DND-41 (cell line): ENCODE results near the gene GRK6.

Experiments
- ATAC-seq: fragments of 200-7000 bp; cut with Tn5 transposase; 3 replicates; pipeline ENCODE4 v1.9.1; 2021; ENCODE audit warnings: low read depth; ENCODE audit not compliant: insufficient read depth
- DNase-seq: peaks from one replicate; pipeline ENCODE4 v3.0.0-alpha.2; 2020
- H2AFZ ChIP-seq: 2 replicates; pipeline ENCODE4 v1.6.0; 2012; ENCODE audit warnings: low read depth, low read length
- H3K27ac ChIP-seq: 2 replicates; pipeline ENCODE4 v1.5.1; 2012; ENCODE audit warnings: low read length, inconsistent platforms
- H3K27me3 ChIP-seq: fragments of 200-600 bp; sonication (generic); 2 replicates; pipeline ENCODE4 v1.6.0; 2012; ENCODE audit warnings: low read length, mild to moderate bottlenecking, inconsistent platforms; ENCODE audit not compliant: insufficient read depth, poor library complexity
- H3K36me3 ChIP-seq: 2 replicates; pipeline ENCODE4 v1.5.1; 2012; ENCODE audit warnings: low read length, inconsistent platforms; ENCODE audit not compliant: insufficient read depth
- H3K4me1 ChIP-seq: 2 replicates; pipeline ENCODE4 v1.5.1; 2012; ENCODE audit warnings: mild to moderate bottlenecking, low read length; ENCODE audit not compliant: insufficient read depth
- H3K4me2 ChIP-seq: 2 replicates; pipeline ENCODE4 v1.6.0; 2012; ENCODE audit warnings: mild to moderate bottlenecking, moderate library complexity, low read length, inconsistent platforms; ENCODE audit not compliant: insufficient read depth
- H3K4me3 ChIP-seq, 2 experiments: fragments of 200-600 bp in 1 of 2; shearing (Covaris generic) in 1 of 2; 2 replicates each; pipeline ENCODE4 v1.5.1; 2012 to 2016; ENCODE audit warnings: inconsistent platforms in 2 of 2, low read length in 2 of 2, mild to moderate bottlenecking in 2 of 2, low read depth in 1 of 2, moderate library complexity in 1 of 2
- H3K79me2 ChIP-seq: 2 replicates; pipeline ENCODE4 v1.6.0; 2012; ENCODE audit warnings: low read length, inconsistent platforms; ENCODE audit not compliant: insufficient read depth
- H3K9ac ChIP-seq: 2 replicates; pipeline ENCODE4 v1.6.0; 2012; ENCODE audit warnings: low read depth, mild to moderate bottlenecking, inconsistent platforms, low read length, moderate library complexity
- H3K9me3 ChIP-seq: 2 replicates; pipeline ENCODE4 v1.5.1; 2012; ENCODE audit warnings: low read length, moderate library complexity, mild to moderate bottlenecking, inconsistent platforms; ENCODE audit not compliant: insufficient read depth, severe bottlenecking
- H4K20me1 ChIP-seq: 2 replicates; pipeline ENCODE4 v1.6.0; 2012; ENCODE audit warnings: low read length; ENCODE audit not compliant: insufficient read depth
- EZH2 ChIP-seq: IDR thresholded peaks from 3 replicates; pipeline ENCODE4 v1.6.1; 2012; ENCODE audit warnings: borderline replicate concordance, low read depth, mild to moderate bottlenecking, moderate library complexity, low read length, inconsistent platforms; ENCODE audit not compliant: severe bottlenecking
- TF ChIP-seq, protein P1 (sequence below): IDR thresholded peaks from 2 replicates; pipeline ENCODE4 v1.5.1; 2012; ENCODE audit warnings: borderline replicate concordance, low read length, moderate library complexity, mild to moderate bottlenecking; ENCODE audit not compliant: poor library complexity, severe bottlenecking; ENCODE audit errors: extremely low read depth

Gene GRK6

GRCh38 chr5:177465044-177465443, 38.6 kb downstream of the GRK6 start:
- ATAC-seq = no peak
- no peaks in the 10 kb centered on the region for H3K27me3 ChIP-seq
- H3K4me1 ChIP-seq = no peaks in the 10 kb centered on the region
- peaks cover 24% of the 10 kb centered on the region for H4K20me1 ChIP-seq
- peaks cover 9% of the 10 kb centered on the region; the same call in 1 of the 2 replicates for H3K79me2 ChIP-seq
- H3K9me3 ChIP-seq = no peaks in the 10 kb centered on the region
- H3K9ac ChIP-seq = no peak overlapping the region
- H3K4me3 ChIP-seq = no peak overlapping the region
- peaks cover 52% of the 10 kb centered on the region for H3K36me3 ChIP-seq
- no peak overlapping the region for H2AFZ ChIP-seq
- no peak overlapping the region for H3K4me2 ChIP-seq
- H3K27ac ChIP-seq = no peak overlapping the region
- no peak for DNase-seq
- TF ChIP-seq, protein P1, sequence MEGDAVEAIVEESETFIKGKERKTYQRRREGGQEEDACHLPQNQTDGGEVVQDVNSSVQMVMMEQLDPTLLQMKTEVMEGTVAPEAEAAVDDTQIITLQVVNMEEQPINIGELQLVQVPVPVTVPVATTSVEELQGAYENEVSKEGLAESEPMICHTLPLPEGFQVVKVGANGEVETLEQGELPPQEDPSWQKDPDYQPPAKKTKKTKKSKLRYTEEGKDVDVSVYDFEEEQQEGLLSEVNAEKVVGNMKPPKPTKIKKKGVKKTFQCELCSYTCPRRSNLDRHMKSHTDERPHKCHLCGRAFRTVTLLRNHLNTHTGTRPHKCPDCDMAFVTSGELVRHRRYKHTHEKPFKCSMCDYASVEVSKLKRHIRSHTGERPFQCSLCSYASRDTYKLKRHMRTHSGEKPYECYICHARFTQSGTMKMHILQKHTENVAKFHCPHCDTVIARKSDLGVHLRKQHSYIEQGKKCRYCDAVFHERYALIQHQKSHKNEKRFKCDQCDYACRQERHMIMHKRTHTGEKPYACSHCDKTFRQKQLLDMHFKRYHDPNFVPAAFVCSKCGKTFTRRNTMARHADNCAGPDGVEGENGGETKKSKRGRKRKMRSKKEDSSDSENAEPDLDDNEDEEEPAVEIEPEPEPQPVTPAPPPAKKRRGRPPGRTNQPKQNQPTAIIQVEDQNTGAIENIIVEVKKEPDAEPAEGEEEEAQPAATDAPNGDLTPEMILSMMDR = no peak
- TF ChIP-seq EZH2 = no peak

DNA sequence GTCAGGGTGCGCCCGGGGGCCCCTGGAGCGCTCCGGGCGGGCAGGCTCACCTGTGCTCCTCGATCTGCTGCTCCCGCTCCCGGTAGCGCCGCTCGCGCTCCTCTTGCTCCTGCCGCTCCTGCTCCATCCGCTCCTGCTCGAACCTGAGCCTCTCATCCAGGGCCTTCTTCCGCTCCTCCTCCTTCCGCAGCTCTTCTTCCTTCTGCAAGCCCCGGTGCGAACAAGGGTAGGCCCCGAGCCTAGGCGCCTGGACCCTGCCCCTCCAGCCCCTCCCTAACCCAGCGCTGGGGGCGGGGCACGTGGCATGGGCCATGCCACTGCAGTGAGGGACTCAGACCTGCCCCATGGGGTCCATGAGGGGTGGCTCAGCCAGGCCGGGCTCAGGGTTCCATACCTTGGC, 40.4 kb downstream of the GRK6 start:
- H3K27me3 ChIP-seq = no peaks in the 10 kb centered on the region
- ATAC-seq (no peak), DNase-seq (no peak)
- H3K4me3 ChIP-seq = no peak overlapping the region
- H3K4me2 ChIP-seq = no peak overlapping the region
- no peak overlapping the region for H3K27ac ChIP-seq
- peaks cover 60% of the 10 kb centered on the region for H3K36me3 ChIP-seq
- TF ChIP-seq, protein P1 = no peak
- TF ChIP-seq EZH2 = no peak
- H3K9me3 ChIP-seq = no peaks in the 10 kb centered on the region
- no peak overlapping the region for H3K9ac ChIP-seq
- H3K4me1 ChIP-seq = peaks cover 12% of the 10 kb centered on the region
- H4K20me1 ChIP-seq = peaks cover 38% of the 10 kb centered on the region
- H3K79me2 ChIP-seq = peaks cover 25% of the 10 kb centered on the region
- no peak overlapping the region for H2AFZ ChIP-seq

- H3K4me2 ChIP-seq = no peak overlapping the region
- H3K9ac ChIP-seq = no peak overlapping the region
- no peak for ATAC-seq
- peaks cover 44% of the 10 kb centered on the region for H4K20me1 ChIP-seq
- DNase-seq = no peak
- no peak overlapping the region for H2AFZ ChIP-seq
- peaks cover 17% of the 10 kb centered on the region for H3K4me1 ChIP-seq
- no peaks in the 10 kb centered on the region for H3K9me3 ChIP-seq
- peaks cover 30% of the 10 kb centered on the region for H3K79me2 ChIP-seq
- peaks cover 65% of the 10 kb centered on the region for H3K36me3 ChIP-seq
- no peaks in the 10 kb centered on the region for H3K27me3 ChIP-seq
- no peak overlapping the region for H3K27ac ChIP-seq
- no peak overlapping the region for H3K4me3 ChIP-seq
- TF ChIP-seq, protein P1 = no peak
- no peak for TF ChIP-seq EZH2
These were observed 41.0 kb downstream of the GRK6 start for GRCh38 chr5:177467436-177467835.

DNA sequence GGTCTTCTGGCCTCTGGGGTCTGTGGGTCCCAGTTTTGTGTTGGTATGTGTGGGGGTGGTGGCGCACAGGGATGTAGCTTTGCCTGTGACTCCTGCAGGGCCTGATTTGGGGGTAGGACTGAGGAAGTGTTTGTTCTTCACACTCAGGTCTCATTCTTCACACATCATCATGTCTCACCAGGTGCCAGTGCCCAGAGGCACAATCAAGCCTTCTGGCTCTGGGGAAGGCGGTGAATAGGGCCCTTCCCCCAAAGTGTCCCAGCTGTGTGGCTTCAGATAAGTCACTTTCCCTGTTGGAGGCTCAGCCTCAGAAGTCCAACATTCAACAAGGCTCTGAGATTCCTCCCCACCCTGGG, 41.8 kb downstream of the GRK6 start:
- Histone ChIP-seq H4K20me1 (peaks cover 46% of the 10 kb centered on the region), H3K79me2 (peaks cover 34% of the 10 kb centered on the region), H3K36me3 (peaks cover 62% of the 10 kb centered on the region), H3K9ac (no peak overlapping the region), H3K4me2 (no peak overlapping the region), H2AFZ (no peak overlapping the region), H3K27ac (no peak overlapping the region), H3K4me1 (peaks cover 20% of the 10 kb centered on the region), H3K27me3 (no peaks in the 10 kb centered on the region), H3K9me3 (no peaks in the 10 kb centered on the region), H3K4me3 (no peak overlapping the region)
- DNase-seq (no peak), ATAC-seq (no peak)
- TF ChIP-seq EZH2 = no peak
- TF ChIP-seq, protein P1 = no peak
